ENCODE measurements around the gene MTAP. TPM values are rescaled to one million over a fixed set of nuclear protein-coding genes. Genes with fewer than 3 reads are reported as not detected.

MTAP gene
- total and polyA plus RNA-seq, 2 experiments from 2014 or later = 21.5 to 23.0 TPM

DNA sequence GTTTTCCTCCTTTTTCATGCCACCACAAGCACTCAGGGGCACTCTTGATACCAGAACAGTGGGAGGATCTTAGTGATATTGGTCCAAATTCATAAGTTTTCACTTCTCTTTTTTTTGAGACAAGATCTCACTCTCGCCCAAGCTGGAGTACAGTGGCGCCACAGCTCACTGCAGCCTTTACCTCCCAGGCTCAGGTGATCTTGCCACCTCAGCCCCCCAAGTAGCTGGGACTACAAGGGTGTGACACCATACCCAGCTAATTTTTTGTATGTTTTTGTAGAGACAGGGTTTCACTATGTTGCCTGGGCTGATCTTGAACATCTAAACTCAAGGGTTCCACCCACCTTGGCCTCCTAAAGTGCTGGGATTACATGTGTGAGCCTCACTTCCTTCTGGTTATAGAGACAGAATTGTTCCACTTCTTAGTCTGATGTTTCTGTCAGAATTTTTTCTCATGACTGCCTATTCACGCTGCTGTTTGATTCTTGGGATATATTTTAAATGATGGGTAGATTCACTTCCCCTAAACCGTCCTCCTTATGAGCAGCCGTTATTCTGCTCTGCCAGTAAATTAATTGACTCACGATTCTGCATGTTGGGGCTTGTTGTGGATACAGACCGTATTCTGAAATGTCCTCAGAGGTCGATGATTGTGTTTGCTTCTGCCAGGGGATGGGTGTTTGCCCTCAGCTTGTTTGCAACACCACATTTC is 30.8 kb downstream of the MTAP start:
- Histone ChIP-seq H3K9me3 (ENCODE audit: low read depth) (no peaks in the 10 kb centered on the region), H3K4me1 (ENCODE audit: low read depth) (peaks cover 8% of the 10 kb centered on the region), H3K27ac (no peak overlapping the region), H3K27me3 (no peaks in the 10 kb centered on the region), H3K4me3 (no peak overlapping the region), H3K36me3 (peaks cover 13% of the 10 kb centered on the region)
- TF ChIP-seq CTCF (IDR thresholded peaks at IDR 0.05; ENCODE audit: low read depth, low read length) = no peak
- no peak for DNase-seq (ENCODE audit: low read depth in 1 of 2, low spot score in 1 of 2)

- Histone ChIP-seq H3K9me3 (ENCODE audit: low read depth) (no peaks in the 10 kb centered on the region), H3K36me3 (peaks cover 24% of the 10 kb centered on the region), H3K27me3 (no peaks in the 10 kb centered on the region), H3K27ac (no peak overlapping the region), H3K4me3 (no peak overlapping the region), H3K4me1 (ENCODE audit: low read depth) (peaks cover 8% of the 10 kb centered on the region)
- DNase-seq (ENCODE audit: low read depth in 1 of 2, low spot score in 1 of 2) = no peak
- no peak for TF ChIP-seq CTCF (IDR thresholded peaks at IDR 0.05; ENCODE audit: low read depth, low read length)
These were observed 32.7 kb downstream of the MTAP start for GRCh38 chr9:21835121-21835520.

DNA sequence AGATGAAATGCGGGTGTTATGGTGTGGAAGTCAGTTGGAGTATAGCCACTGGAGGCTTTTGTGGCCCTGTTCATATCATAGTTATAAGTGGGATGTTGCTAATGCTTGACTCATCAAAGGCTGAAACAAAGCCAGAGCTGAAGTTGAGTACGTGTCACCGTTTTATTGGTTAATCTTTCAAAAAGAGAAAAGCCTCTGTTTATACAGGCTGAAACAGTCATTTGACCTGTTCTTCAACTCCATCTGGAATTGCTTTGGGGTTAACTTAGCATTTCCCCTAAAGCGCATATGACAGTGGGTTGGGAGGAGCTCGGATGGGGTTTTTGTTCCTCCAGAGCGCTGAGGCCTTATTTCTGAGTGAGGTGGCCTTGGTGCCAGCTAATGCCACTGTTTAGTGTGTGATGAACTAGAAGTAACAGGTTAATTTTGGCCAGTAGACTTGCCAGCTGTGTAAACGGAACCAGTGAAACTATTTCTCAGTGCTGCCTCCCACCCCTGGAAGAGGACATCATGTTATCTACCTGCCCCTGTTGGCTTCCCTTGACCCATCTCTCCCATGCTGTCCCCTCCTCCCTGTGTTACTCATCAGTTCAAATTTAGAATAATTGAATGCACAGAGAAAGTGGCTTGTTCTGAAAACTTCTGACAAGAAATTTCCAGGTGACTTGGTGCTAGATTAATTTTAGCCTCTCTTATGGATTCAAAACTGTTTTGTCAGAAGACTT is 34.2 kb downstream of the MTAP start:
- H3K27ac ChIP-seq = no peak overlapping the region
- no peak for TF ChIP-seq CTCF (IDR thresholded peaks at IDR 0.05; ENCODE audit: low read depth, low read length)
- peaks cover 28% of the 10 kb centered on the region for H3K36me3 ChIP-seq
- no peak overlapping the region for H3K4me3 ChIP-seq
- no peaks in the 10 kb centered on the region for H3K27me3 ChIP-seq
- peaks cover 6% of the 10 kb centered on the region for H3K4me1 ChIP-seq (ENCODE audit: low read depth)
- peak in 1 of 2 donors; percentile 95 for DNase-seq (ENCODE audit: low read depth in 1 of 2, low spot score in 1 of 2)
- H3K9me3 ChIP-seq (ENCODE audit: low read depth) = no peaks in the 10 kb centered on the region

GRCh38 chr9:21837501-21837900 is 35.1 kb downstream of the MTAP start:
- no peak for DNase-seq (ENCODE audit: low read depth in 1 of 2, low spot score in 1 of 2)
- H3K27ac ChIP-seq = no peak overlapping the region
- no peak overlapping the region for H3K4me3 ChIP-seq
- peaks cover 30% of the 10 kb centered on the region for H3K36me3 ChIP-seq
- TF ChIP-seq CTCF (IDR thresholded peaks at IDR 0.05; ENCODE audit: low read depth, low read length) = no peak
- H3K27me3 ChIP-seq = no peaks in the 10 kb centered on the region
- H3K9me3 ChIP-seq (ENCODE audit: low read depth) = no peaks in the 10 kb centered on the region
- H3K4me1 ChIP-seq (ENCODE audit: low read depth) = no peaks in the 10 kb centered on the region

- no peak overlapping the region for H3K27ac ChIP-seq
- no peaks in the 10 kb centered on the region for H3K9me3 ChIP-seq (ENCODE audit: low read depth)
- no peaks in the 10 kb centered on the region for H3K4me1 ChIP-seq (ENCODE audit: low read depth)
- no peak overlapping the region for H3K4me3 ChIP-seq
- no peak for TF ChIP-seq CTCF (IDR thresholded peaks at IDR 0.05; ENCODE audit: low read depth, low read length)
- peaks cover 27% of the 10 kb centered on the region for H3K36me3 ChIP-seq
- no peaks in the 10 kb centered on the region for H3K27me3 ChIP-seq
- DNase-seq (ENCODE audit: low read depth in 1 of 2, low spot score in 1 of 2) = no peak
These were observed 38.2 kb downstream of the MTAP start for GRCh38 chr9:21840647-21841046.
